ENCODE data around the gene LMTK3.
"Not testable (repeated sequence)": the region's sequence is repeated elsewhere in the genome, so short reads cannot be mapped to it uniquely, and the experiment has no call there.

The LMTK3 gene

DNA sequence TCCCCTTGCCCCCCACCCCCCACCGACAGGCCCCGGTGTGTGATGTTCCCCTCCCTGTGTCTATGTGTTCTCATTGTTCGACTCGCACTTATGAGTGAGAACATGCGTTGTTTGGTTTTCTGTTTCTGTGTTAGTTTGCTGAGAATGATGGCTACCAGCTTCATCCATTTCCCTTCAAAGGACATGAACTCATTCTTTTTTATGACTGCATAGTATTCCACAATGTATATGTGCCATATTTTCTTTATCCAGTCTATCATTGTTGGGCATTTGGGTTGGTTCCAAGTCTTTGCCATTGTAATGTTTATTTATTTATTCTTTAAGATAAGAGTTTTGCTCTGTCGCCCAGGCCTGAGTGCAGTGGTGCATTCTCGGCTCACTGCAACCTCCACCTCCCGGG, 26.4 kb upstream of the LMTK3 start:
- DNase-seq (ENCODE audit: low read depth): not testable (repeated sequence)

DNA sequence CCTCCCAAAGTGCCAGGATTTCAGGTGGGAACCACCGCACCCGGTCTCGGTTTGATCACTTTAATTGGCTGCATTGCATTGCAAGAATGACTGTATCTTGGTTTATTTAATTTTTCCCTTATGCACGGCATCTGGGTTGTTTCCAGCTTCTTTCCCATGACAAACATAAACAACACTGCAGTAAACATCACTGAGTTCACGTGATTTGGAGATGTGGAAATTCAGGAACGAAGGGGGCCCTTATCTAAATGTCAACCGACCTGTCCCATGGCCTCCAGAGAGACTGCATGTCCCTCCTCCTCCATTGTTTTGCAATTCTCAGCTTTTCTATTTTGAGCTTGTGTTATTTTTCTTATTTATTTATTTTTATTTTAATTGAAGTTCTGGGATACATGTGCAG, 25.9 kb upstream of the LMTK3 start:
- DNase-seq (ENCODE audit: low read depth): no peak

DNA sequence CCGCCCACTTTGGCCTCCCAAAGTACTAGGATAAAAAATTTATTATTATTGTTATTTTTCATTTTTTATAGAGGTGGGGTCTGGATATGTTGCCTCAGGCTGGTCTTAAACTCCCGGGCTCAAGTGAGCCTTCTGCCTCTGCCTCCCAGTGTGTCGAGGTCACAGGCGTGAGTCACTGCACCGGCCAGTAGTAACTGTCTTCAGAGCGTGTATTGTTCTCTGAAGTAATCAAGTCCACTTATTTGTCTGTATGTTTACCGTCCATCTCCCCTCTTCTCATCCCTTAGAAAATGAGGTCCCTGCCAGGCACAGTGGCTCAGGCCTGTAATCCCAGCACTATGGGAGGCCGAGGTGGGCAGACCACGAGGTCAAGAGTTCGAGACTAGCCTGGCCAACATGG, 22.1 kb upstream of the LMTK3 start:
- peak; percentile 53 for DNase-seq (ENCODE audit: low read depth)

DNA sequence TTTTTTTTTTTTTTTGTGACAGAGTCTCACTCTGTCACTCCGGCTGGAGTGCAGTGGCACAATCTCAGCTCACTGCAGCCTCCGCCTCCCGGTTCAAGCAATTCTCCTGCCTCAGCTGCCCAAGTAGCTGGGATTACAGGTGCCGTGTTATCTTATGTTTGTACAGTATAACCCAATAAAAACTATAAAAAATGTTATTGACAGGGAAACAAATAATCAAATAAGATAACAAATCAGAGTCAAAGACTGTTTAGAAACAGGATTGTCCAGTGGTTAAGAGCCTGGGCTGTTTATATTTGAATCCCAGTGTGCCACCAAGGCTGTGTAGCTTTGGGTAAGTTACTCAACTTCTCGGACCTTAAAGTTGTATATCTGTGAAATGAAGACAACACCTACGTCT, 19.1 kb upstream of the LMTK3 start:
- no peak for DNase-seq (ENCODE audit: low read depth)

DNA sequence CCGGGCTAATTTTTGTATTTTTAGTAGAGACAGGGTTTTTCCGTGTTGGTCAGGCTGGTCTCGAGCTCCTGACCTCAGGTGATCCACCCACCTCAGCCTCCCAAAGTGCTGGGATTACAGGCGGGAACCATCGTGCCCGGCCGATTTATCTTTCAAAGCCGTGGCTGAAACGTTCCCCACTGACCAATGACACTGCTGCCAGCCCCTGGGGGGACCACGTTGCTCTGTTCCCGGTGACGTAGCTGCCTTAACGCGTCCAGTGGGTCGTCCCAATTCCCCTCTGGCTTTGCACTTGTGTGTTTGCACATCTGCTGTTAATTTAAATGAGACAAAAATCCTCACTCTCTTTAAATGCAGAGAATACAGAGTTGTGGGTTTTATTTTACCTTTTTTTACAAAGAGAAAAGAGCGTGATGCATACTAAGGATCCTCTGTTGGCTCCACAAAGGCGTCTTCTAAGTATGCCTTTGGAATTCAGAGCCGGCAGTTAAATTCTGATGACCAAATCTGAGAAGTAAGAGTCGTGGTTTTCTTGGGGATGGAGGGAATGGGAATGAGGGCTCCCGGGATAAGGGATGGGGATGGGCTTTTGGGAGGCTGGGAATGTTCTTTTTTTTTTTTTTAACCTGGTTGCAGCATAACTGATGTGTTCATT, 18.6 kb upstream of the LMTK3 start:
- no peak for DNase-seq (ENCODE audit: low read depth)

DNA sequence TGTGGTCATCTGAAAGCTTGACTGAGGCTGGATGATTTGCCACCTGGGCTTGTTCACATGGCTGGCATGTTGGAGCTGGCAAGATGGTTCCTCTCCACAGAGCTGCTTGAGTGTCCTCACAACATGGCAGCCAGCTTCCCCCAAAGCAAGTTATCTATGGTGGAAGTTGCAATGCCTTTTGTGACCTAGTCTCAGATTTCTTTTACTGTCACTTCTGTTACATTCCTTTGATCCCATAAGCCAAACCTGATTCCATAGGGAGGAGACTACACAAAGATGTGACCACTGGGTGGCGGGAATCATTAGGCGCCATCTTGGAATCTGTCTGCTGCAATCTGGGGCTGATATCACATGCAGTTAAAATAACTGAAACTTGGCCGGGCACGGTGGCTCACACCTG, 17.5 kb upstream of the LMTK3 start:
- no peak for DNase-seq (ENCODE audit: low read depth)

DNA sequence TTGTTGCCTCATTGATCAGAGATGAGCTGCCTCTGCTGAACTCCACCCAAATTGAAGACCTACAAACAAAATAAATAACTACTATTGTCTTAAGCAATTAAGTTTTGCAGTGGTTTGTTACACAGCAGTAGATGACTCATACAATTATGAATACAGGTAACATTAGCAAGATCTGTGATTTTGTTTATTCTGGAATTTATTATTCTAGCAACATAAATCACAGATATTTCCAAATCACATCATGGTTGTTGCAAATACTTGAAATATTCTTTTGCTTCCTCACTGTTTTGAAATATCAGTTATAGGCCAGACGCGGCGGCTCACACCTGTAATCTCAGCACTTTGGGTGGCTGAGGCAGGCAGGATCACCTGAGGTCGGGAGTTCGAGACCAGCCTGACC, 13.1 kb upstream of the LMTK3 start:
- no peak for DNase-seq (ENCODE audit: low read depth)

DNA sequence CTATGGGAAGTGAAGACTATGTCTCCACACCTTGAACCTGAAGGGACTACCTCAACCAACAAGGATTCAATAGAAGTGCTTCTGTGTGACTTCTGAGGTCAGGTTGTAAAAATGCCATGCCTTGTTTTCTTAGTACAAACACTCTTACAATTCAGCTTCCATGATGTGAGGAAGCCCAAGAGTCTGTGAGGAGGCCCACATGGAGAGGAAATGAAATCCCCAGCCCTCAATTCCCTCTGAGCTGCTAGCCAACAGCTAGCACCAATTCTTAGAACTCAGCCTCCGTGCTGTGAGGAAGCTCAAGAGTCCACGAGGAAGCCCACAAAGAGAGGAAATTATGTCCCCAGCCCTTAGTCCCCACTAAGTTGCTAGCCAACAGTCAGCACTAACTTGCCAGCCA, 12.6 kb upstream of the LMTK3 start:
- no peak for DNase-seq (ENCODE audit: low read depth)

DNA sequence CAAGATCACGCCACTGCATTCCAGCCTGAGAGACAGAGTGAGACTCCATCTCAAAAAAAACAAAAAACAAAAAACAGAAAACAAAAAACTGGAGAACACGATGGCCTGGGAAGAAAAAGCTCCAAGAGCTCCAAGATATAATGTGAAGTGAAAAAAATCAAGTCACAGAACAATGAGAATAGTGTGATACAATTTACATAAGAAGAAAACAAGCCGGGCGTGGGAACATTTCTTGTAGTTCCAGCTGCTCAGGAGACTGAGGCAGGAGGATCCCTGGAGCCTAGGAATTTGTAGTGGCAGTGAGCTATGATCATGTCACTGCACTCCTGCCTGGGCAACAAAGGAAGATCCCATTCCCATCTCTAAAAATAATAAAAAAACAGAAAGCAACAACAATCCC, 8.5 kb upstream of the LMTK3 start:
- no peak for DNase-seq (ENCODE audit: low read depth)

DNA sequence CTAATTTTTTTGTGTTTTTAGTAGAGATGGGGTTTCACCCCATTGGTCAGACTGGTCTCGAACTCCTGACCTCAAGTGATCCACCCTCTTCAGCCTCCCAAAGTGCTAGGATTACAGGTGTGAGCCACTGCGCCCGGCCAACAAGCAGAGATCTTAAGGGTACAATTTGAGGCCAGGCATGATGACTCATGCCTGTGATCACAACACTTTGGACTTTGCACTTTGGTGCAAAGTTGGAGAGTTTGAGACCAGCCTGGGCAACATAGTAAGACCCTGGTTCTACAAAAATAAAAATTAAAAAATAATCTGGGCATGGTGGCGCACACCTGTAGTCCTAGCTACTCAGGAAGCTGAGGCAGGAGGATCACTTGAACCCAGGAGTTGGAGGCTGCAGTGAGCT, 7.8 kb upstream of the LMTK3 start:
- DNase-seq (ENCODE audit: low read depth): not testable (repeated sequence)

DNA sequence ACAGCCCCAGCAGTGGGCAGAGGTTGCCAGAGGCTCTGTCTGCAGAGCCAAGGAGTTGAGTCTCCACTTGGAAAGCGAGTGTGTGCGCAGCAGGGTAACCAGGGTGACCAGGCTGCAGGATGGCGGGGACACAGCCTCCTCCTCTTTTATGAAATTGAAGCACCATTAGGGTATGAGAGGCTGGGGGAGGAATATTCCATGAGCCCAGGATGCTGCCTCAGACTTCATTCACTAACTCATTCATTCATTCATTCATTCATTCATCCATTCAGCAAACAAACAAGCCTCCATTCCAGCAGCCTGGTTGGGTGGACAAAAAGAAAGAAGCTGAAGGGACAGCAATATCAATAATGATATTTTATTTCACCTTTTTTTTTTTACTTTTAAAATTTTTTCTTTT, 6.6 kb upstream of the LMTK3 start:
- no peak for DNase-seq (ENCODE audit: low read depth)

DNA sequence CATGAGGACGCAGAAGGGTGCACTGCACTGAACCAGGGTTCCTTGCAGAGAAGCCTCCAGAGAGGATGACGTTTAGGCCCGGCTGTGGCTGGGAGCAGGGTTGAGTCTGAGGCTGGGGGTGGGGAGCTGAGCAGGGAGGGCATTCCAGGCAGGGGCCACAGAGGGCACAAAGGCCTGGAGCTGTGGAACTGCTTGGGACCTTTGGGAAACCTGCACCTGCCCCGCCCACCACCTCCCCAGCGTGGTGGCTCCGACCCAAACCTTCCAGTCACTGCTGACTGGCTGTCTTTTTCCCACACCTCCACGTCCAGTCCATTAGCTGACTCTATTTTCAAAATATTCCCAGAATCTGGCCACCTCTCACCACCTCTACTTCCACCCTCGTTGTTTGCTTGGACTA, 4.9 kb upstream of the LMTK3 start:
- DNase-seq (ENCODE audit: low read depth): no peak

DNA sequence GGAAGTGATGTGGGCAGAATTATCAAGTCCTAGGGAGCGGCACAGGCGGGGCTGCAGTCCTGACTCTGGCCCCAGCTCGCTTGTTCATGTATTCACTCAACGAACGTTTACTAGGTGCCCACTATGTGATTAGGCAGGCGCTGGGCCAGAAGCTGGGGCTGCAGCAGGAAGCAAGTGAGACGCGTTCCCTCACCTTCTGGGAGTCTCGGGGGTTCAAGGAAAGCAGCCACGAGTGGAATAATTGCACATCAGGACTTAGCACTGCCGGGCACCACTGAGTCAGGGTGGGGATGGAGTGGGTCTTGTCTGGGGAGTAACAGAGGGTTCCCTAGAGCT, 2.5 kb upstream of the LMTK3 start:
- DNase-seq (ENCODE audit: low read depth): no peak

DNA sequence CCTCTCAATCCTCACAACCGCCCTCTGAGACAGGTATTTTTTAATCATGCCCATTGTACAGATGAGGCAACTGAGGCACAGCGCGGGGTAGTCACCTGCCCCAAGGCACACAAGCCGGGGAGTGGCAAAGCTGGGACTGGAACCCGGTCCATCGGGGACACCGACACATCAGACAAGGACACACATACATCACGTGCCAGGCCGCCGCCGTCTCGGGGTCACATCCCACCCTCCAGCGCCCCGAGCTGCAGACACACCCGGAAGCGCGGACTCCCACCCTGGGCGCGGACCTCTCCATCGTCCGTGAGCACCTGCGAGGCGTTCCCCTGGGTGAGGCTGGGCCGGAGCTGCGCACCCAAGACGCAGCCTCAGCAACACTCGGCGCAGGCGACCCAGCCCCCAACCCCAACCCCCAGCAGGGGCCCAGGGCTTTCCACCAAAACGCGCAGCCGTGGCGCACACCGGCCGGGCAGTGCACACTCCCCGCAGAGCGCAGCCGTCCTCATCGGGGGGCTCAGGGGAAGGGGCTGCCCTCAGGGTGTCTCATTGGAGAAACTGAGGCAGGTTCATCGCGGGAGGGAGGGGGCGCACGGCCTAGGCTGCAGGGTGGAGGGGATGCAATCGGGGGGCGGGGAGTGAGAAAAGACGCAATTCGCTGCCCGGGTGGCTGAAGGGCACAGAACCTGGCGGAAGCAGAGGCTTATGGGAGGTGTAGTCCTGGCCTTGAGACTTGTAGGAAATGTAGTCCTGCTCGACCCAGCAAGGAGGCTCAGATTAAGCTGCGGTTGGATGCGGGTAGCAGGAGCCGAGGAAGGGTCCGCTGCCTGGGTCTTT, 1.9 kb upstream of the LMTK3 start:
- peak; percentile 81 for DNase-seq (ENCODE audit: low read depth)

DNA sequence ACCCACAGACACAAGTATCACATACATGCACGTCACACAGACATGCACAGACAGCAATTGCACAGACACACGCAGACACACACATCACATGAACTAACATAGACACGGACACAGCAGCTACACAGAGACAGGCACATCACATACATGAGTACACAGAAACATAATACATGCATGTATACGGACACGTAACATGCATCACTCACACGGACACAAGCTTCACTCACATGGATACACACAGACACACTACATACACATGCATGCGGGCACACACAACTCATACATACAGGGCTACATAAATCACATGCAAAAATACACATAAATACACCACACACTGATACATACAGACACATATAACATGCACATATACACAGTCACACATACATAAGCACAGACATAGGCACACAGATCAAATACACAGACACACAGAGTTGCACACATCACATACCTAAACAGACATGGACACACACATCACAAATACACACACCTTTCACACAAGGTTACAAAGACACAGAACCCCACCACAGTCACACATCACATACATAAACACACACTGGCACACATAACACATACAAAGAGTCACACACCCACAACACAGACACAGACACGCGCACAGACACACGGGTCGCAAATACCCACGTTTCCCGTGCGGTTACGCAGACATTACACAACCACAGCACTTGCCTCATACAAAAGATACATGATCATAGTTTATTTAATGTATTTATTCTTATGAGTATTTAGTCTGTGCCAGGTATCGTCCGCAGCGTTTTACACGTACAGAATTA, 1.1 kb upstream of the LMTK3 start:
- no peak for DNase-seq (ENCODE audit: low read depth)

DNA sequence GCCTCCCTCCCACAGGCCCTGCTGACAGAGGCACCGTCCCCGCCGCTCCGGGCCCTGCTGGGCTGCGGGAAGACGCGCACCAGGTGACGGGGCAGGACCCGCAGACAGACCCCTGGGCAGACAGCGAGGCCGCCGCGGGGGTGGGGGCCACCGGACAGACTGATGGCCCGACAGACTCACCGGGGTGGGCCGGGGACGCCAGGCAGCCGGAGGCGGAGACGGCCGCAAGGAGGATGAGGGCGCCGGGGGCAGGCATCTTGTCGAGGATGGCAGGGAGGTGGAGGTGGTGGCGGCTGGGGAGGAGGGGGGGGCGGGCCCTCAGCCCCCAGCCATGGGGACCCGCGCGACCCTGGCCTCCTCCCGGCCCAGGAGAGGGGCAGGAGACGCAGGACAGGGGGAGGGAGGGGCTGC, 309 bp downstream of the LMTK3 start:
- no peak for DNase-seq (ENCODE audit: low read depth)

DNA sequence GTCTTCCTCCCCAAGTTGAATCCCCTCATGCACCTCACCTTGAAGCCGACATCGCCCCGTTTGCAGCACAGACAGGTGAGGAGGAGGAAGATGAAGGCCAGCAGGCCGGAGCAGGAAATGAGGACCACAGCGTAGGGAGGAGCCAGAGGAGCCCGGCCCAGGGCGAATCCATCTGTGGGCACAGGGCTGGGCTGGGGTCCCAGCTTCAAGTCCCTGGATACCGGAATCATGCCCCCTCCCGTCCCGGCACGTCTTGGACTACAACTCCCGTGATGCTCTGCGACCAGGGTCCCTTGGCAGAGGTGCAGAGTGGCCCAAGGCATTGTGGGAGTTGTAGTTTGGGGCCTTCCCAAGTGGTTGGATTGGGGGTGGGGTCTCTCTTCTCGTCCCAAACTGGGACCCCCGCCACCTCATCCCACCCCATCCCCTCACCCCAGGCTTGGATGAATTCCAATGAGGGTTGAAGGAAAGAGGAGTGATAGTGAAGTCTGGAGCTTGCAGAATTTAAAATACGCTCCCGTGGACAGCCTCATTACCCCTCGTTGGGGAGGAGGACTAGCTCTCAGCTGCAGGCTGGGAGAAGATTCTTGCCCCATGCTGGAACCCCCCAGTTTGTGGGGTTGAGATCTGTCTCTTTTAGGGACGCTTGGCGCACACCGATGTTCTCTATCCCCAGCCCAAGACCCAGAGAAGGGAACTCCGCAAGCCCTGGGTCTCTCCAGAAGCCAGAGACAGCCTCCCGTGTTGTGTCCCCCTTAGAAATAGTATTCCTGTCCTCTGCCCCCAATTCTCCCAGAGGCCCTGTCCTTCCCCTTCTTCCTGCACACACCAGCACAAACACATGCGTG, 990 bp downstream of the LMTK3 start:
- peak; percentile 63 for DNase-seq (ENCODE audit: low read depth)

DNA sequence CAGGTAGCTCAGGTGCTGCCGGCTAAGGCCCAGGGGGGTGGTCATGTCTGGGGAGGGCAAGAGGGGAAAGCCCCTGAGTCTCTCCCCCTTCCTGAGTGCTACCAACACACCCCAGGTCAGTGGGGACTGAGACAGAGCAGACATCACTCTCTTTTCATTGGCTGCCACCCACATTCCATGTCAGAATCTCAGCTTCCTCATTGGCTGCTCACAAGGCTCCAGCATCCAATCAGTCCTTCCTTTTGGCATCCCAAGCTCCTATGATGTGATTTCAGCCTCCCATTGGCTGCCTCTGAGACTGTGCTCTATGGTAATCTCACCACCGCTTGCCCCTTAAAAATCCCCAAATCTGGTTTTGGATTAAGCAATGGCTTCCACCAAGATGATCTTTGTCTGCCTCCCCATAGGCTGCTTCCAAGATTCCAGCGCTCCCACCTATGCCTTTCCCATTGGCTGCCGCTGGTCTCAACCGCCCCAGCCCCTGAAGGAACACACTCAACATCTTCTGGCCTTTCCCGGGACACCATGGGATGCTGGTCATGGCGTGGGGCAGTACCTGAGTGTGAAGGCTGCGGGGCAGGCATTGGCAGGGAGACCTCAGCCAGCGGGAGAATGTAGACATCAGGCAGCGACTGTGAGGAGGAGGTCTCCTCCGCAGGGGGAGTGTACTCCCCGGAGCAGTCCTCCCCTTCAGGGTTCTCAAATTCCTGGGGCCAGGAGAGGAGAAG, 2.0 kb downstream of the LMTK3 start:
- DNase-seq (ENCODE audit: low read depth): peak; percentile 33

DNA sequence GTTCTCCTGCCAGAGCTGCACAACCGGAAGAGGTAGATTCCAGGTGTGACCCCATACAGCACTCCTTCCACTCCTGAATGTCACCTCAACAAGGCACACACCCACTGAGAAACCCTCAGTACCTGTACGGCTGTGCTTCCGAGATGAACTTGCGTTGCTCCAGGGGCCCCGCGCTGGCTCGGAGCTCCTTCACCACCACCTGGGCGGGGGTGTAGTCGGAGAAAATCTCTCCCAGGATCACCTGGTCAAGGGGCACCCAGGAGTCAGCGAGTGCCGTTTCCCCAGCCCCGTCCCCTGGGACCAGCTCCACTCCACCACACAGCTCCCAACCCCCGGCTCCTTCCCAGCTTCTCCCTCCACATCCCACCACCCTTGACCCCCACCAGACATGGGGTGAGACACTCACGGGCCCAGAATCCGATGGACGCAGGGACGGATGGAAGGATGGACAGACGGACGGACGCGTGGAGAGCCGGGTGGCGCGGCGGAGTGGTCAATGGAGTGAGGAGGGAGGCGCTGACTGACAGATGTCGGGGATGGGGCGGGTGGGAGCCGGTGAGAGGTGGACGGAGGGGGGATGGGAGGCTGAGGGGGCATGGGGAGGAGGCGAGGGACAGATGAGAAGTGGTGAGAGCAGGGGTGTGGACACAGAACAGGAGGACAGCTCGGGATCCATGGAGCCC, 2.8 kb downstream of the LMTK3 start:
- DNase-seq (ENCODE audit: low read depth): no peak

DNA sequence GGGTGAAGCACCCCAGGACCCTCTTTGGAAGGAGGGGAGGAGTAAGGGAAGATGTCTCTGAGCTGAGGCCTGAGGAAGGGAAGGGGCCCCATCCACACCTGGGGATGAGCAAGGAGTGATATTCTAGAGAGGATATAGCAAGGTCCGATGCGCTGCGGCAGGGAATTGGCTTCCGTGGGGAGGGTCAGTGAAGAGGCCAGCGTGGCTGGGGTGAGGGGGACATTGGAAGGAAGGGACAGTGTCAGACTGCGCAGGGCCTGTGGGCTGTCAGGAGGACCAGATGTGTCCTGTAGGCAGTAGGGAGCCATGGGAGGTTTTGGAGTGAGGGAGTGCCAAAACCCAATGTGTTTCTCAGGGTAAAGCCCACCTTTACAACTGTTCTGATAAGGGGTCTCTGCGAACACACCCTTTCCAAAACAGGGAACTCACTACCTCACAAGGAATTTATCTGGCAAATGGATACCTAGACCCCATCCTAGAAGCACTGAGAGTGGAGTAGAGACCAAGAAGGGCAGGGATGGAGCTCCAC, 3.7 kb downstream of the LMTK3 start:
- DNase-seq (ENCODE audit: low read depth): no peak

All from ELR (cell line).